Astrocyte of the hippocampus (primary cell): ENCODE measurements around the gene TMEM63C.

ENCODE experiments used
- DNase-seq: peaks from one replicate; pipeline ENCODE4 v3.0.0; 2011; ENCODE audit warnings: low read depth, low spot score

TMEM63C gene

DNA sequence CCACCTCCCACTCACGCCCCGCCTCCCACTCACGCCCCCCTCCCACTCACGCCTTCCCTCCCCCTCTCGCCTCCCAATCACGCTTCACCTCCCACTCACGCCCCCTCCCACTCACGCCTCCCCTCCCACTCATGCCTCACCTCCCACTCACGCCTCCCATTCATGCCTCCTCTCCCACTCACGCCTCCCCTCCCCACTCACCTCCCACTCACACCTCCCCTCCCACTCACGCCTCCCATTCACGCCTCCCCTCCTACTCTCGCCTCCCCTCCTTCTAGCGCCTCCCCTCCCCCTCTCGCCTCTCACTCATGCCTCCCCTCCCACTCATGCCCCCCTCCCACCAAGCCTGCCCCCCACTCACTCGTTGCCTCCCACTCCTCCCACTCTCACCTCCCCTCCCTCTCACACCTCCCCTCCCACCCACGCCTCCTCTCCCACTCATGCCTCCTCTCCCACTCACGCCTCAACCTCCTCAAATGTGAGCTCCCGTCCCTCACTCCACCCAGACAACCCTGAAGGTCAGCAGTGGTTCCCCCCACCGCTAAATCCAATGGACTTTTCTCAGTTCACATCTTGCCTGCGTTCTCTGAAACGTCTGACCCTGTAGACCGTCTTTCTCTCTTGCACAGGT, 39.8 kb downstream of the TMEM63C start:
- no peak for DNase-seq

DNA sequence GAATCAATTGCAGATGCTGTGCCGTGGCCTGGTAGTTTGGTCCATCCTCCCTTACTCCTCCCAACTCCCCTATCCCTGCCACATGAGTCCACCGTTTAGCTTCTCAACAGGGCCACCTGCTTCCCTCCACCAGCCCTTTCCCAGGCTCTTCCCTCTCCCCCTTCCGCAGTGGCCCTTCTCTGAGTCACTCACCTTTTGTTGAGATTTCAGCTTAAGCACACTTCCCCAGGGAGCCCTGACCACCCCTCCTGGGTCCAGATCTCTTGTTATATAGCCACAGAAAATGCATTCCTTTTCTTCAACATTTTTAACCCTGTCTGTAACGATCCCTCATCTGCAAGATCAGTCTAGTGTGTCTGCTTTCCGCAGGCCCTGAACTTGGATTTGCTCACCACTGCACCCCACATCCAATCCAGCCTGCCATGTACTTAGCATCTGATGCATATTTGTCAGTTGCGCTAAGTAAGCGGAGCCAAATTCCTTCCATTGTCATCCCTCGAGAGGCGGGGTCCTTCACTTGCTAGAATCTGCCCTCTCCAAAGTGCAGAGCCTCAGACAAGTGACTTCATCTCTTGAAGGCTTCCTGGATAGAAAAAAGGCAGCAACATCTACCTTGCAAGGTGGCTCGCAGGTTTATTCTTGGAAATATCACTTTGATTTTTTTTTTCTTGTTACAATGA, 41.1 kb downstream of the TMEM63C start:
- DNase-seq, result no peak

DNA sequence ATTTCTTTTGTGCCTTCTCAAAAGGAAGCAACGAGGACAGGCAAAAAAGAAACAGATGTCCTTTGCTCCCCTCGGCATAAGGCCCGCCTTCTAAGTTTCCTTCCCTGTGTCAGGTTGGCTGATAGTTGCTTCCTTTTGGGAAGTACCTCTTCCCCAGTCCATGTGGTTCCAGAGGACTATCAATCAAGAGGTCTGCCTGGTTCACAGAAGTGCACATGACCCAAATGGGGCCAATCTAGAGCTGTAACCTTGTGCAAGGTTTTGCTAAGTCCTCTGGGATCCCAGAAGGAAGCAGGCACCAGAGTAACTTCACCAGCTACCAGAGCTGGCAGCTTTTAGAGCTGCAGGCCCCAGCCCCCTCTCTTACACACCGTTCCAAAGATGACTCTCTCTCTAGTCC, 42.6 kb downstream of the TMEM63C start:
- no peak for DNase-seq

- DNase-seq, result no peak
Observed at GRCh38 chr14:77225254-77225653, 43.7 kb downstream of the TMEM63C start.

GRCh38 chr14:77225892-77226557, 44.4 kb downstream of the TMEM63C start:
- DNase-seq, result no peak

DNA sequence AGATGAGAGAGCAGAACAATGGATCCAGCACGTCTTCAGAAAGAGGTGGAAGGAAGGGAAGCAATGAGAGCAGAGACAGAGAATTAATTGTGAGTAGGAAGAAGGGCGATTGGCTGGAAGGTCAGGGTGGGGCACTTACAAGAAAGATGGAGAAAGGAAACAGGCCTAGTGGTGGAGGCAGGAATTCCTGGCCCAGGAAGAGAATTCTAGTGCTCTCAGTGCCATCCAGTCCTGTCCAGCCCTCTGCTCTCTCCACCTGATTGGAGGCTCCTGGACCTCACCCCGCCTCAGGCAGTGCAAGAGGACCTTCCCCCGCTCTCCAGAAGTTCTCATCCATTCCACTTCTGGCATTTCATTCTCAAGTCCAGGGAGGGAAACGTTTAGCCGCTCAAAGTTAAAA, 46.5 kb downstream of the TMEM63C start:
- no peak for DNase-seq

DNA sequence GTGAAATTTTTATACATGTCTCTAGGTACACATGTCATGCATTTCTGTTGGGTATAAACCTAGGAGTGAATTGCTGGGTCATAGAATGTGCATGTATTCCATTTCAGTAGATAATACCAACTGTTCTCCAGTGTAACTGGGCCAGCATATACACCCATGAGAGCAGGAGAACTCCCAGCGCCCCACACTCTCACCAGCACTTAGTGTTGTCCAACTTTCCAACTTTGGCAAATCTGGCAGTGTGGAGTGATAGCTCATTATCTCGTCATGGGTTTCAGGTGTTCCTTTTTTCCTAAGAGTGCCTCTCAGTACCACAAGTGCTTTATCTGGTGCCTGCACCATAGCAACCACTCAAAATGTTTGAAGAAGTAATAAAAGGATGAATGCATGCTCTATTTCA, 49.3 kb downstream of the TMEM63C start:
- no peak for DNase-seq

- DNase-seq, result no peak
Observed at GRCh38 chr14:77231721-77232120, 50.1 kb downstream of the TMEM63C start.

- no peak for DNase-seq
Observed at GRCh38 chr14:77236814-77237213, 55.2 kb downstream of the TMEM63C start.

DNA sequence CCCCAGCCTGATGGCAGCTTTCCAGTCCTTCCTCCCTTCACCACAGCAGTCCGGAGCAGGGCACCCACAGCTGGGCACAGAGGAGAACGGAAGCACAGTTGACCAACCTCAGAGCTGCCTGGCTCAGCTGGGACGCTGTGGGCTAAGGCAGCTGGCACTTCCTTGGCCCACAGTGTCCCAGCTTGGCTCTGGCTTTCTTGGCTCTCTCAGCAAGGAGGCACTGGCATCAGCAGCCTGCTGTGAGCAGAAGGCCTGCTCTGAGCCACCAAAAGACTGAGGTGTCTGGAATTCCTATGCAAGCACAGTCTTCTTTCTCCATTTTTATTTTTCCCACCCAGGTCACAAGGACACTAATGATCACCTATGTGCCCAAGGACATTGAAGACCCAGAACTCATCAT, 56.8 kb downstream of the TMEM63C start:
- no peak for DNase-seq

- no peak for DNase-seq
Observed at GRCh38 chr14:77238996-77239395, 57.4 kb downstream of the TMEM63C start.

DNA sequence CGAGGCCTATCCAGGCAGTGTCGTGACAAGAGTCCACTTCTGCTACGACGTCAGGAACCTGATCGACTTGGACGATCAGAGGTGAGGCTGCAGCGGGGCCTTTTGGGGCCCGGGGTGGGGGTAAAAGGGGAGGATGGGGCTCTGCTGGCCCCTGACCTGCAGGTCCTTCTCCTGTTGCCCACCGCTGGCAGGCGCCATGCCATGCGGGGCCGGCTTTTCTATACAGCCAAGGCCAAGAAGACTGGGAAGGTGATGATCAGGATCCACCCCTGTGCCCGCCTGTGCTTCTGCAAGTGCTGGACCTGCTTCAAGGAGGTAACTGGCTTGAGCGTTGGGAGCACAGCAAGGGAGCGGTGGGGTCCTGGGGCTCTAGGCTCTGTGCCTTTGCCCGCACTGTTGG, 57.8 kb downstream of the TMEM63C start:
- DNase-seq, result no peak

GRCh38 chr14:77240336-77240915, 58.8 kb downstream of the TMEM63C start:
- no peak for DNase-seq

- DNase-seq, result peak; percentile 13
Observed at GRCh38 chr14:77241955-77242354, 60.4 kb downstream of the TMEM63C start.

GRCh38 chr14:77242752-77243151, 61.2 kb downstream of the TMEM63C start:
- no peak for DNase-seq

- DNase-seq, result no peak
Observed at GRCh38 chr14:77243853-77244252, 62.3 kb downstream of the TMEM63C start.

DNA sequence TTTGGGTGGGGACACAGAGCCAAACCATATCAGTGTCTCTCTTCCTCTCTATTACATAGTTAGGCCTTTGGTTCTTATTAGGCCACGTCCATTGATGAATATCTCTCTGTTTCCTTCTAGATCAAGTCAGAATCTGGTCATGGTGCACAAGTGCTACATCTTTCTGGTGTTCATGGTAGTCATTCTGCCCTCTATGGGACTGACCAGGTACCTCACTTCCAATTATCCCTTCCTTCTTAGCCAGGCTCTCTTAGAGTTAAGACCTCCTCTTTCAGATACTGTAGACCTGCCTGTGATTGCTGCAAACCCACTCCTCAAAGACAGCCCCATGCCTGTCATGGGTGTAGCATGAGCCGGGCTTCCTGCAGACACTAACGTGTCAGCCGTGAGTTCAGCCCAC, 64.2 kb downstream of the TMEM63C start:
- DNase-seq, result no peak

GRCh38 chr14:77246784-77247183, 65.2 kb downstream of the TMEM63C start:
- no peak for DNase-seq

GRCh38 chr14:77248666-77249065, 67.1 kb downstream of the TMEM63C start:
- DNase-seq, result no peak

DNA sequence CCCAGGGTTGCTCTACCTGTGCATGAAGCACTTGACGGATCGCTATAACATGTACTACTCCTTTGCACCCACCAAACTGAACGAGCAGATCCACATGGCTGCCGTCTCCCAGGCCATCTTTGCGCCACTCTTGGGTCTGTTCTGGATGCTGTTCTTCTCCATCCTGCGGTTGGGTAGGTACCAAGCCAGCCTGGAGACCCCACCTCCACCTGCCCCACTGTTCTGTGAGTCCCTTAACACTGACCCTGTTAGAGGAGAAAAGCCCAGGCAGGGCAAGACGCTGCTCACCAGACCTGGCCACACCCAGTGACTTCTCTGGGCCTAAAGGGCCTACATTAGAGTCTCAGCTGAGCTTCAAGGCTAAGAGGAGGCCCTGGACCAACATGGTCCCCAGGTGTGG, 67.7 kb downstream of the TMEM63C start:
- no peak for DNase-seq

- no peak for DNase-seq
Observed at GRCh38 chr14:77250927-77251326, 69.3 kb downstream of the TMEM63C start.

- no peak for DNase-seq
Observed at GRCh38 chr14:77251870-77252269, 70.3 kb downstream of the TMEM63C start.
